Cardiac atrium fibroblast (primary cell): ENCODE results near the gene OSBPL7. TPM values are rescaled to one million over a fixed set of nuclear protein-coding genes. Genes with fewer than 3 reads are reported as not detected.

Experiments used
- total RNA-seq: library from RNA; depleted of rRNA; stranded (reverse); fragments of >200 nt; gene quantifications from 2 replicates; pipeline ENCODE4 v1.2.3, GENCODE V29; 2015

The OSBPL7 gene
- 5.0 and 9.9 TPM in 2 replicates for total RNA-seq

GRCh38 chr17:47821424-47822391 lies at the start of gene OSBPL7:
OSBPL7 (minus strand) TSS chr17:47821794; CDS start chr17:47820278, 1,516 bp downstream.

GRCh38 chr17:47850692-47851573 lies 29.3 kb upstream of the OSBPL7 start, which contains the start of gene SP6:
SP6 (minus strand) TSS chr17:47851163; CDS start chr17:47848429, 2,734 bp downstream.

GRCh38 chr17:47840742-47841487 lies 19.3 kb upstream of the OSBPL7 start, which contains the start of gene SCRN2:
SCRN2 (minus strand) TSS chr17:47841273; CDS start chr17:47840843, 430 bp downstream.

GRCh38 chr17:47831003-47831933 lies 9.7 kb upstream of the OSBPL7 start, which contains the start of the genes LRRC46 and MRPL10:
LRRC46 (plus strand) TSS chr17:47831670; CDS start chr17:47831990, 320 bp downstream.
MRPL10 (minus strand) TSS chr17:47831541; CDS start chr17:47831511, 30 bp downstream.

Other genes with a start within 250 kb of the OSBPL7 start
- 223 and 263 TPM in 2 replicates for gene KPNB1, start 171.9 kb downstream of the OSBPL7 start, total RNA-seq
- gene TBKBP1, start 127.6 kb downstream of the OSBPL7 start, total RNA-seq = 5.5 and 25.1 TPM in 2 replicates
- not detected in 2 replicates for gene TBX21, start 88.6 kb downstream of the OSBPL7 start, total RNA-seq
- gene MRPL10, start 9.7 kb upstream of the OSBPL7 start, total RNA-seq = 27.9 and 39.9 TPM in 2 replicates
- gene LRRC46, start 9.9 kb upstream of the OSBPL7 start, total RNA-seq = not detected in 2 replicates
- gene SCRN2, start 19.5 kb upstream of the OSBPL7 start, total RNA-seq = 15.2 and 17.1 TPM in 2 replicates
- 0.16 TPM in 1 of 2 replicates, not detected in the other for gene SP6, start 29.4 kb upstream of the OSBPL7 start, total RNA-seq
- 0.54 and 2.1 TPM in 2 replicates for gene SP2, start 74.4 kb upstream of the OSBPL7 start, total RNA-seq
- gene PNPO, start 119.8 kb upstream of the OSBPL7 start, total RNA-seq = 20.4 and 26.9 TPM in 2 replicates
- gene PRR15L, start 136.1 kb upstream of the OSBPL7 start, total RNA-seq = not detected in 2 replicates
- 46.3 and 58.3 TPM in 2 replicates for gene CDK5RAP3, start 149.3 kb upstream of the OSBPL7 start, total RNA-seq
- gene COPZ2, start 216.0 kb upstream of the OSBPL7 start, total RNA-seq = 46.8 and 64.2 TPM in 2 replicates
- 87.9 and 113 TPM in 2 replicates for gene NFE2L1, start 226.6 kb upstream of the OSBPL7 start, total RNA-seq